ENCODE results near the gene PLCD1. TPM values are rescaled to one million over a fixed set of nuclear protein-coding genes. Genes with fewer than 3 reads are reported as not detected.

Gene PLCD1
- total and polyA plus RNA-seq, 2 of the 13 experiments (the other 11 are each of a cell fraction or from before 2014, with no cell fraction given), result 10.1 to 12.4 TPM

- 0 out of 2 replicates have a peak, but pooled peaks have one; percentile 20 for TF ChIP-seq ZNF605 (CRISPR knock-in tag; IDR thresholded peaks at IDR 0.05)
- TF ChIP-seq PITX1 (CRISPR knock-in tag; IDR thresholded peaks at IDR 0.05), result 0 out of 2 replicates have a peak, but pooled peaks have one; percentile 24
- no peak for TF ChIP-seq AHR (CRISPR knock-in tag; IDR thresholded peaks at IDR 0.05)
- TF ChIP-seq ZNF136 (CRISPR knock-in tag; IDR thresholded peaks at IDR 0.05; ENCODE audit: low read depth), result no peak
- no peak for TF ChIP-seq STAT5B (CRISPR knock-in tag; IDR thresholded peaks at IDR 0.05)
- no peak for TF ChIP-seq ZNF800 (CRISPR knock-in tag; IDR thresholded peaks at IDR 0.05)
- no peak for TF ChIP-seq ZNF3 (CRISPR knock-in tag; IDR thresholded peaks at IDR 0.05)
- TF ChIP-seq ZFAT (CRISPR knock-in tag; conservative IDR thresholded peaks at IDR 0.05), result no peak
- no peak for TF ChIP-seq LRRFIP1 (CRISPR knock-in tag; conservative IDR thresholded peaks at IDR 0.05)
- TF ChIP-seq KDM2A (CRISPR knock-in tag; IDR thresholded peaks at IDR 0.05; ENCODE audit: borderline replicate concordance, low read depth), result peak; percentile 41; the same call in 1 of the 2 replicates
- TF ChIP-seq HNF1B (CRISPR knock-in tag; IDR thresholded peaks at IDR 0.05), result 0 out of 2 replicates have a peak, but pooled peaks have one; percentile 46
- no peak for TF ChIP-seq ZNF749 (CRISPR knock-in tag; IDR thresholded peaks at IDR 0.05; ENCODE audit: borderline replicate concordance)
- TF ChIP-seq SMAD3 (CRISPR knock-in tag; IDR thresholded peaks at IDR 0.05), result 0 out of 2 replicates have a peak, but pooled peaks have one; percentile 32
- TF ChIP-seq RXRA (CRISPR knock-in tag; IDR thresholded peaks at IDR 0.05), result 0 out of 2 replicates have a peak, but pooled peaks have one; percentile 38
- TF ChIP-seq EP300 (IDR thresholded peaks at IDR 0.05; ENCODE audit: low read depth in 2 of 2, low read length in 2 of 2), result no peak
- no peak for TF ChIP-seq EP300 (CRISPR knock-in tag; IDR thresholded peaks at IDR 0.05; ENCODE audit: borderline replicate concordance)
- TF ChIP-seq ZNF282 (IDR thresholded peaks at IDR 0.05; ENCODE audit: partially characterized antibody), result no peak
- 0 out of 2 replicates have a peak, but pooled peaks have one; percentile 23 for TF ChIP-seq FOXC1 (CRISPR knock-in tag; IDR thresholded peaks at IDR 0.05; ENCODE audit: borderline replicate concordance)
- TF ChIP-seq ZNF121 (CRISPR knock-in tag; IDR thresholded peaks at IDR 0.05), result no peak
- TF ChIP-seq ZNF33A (CRISPR knock-in tag; IDR thresholded peaks at IDR 0.05; ENCODE audit: borderline replicate concordance), result no peak
- TF ChIP-seq CENPBD1 (CRISPR knock-in tag; IDR thresholded peaks at IDR 0.05; ENCODE audit: borderline replicate concordance, low read depth), result no peak
- no peak for TF ChIP-seq HCFC1 (IDR thresholded peaks at IDR 0.05; ENCODE audit: low read depth, low read length)
- TF ChIP-seq ZNF383 (CRISPR knock-in tag; IDR thresholded peaks at IDR 0.05; ENCODE audit: borderline replicate concordance), result no peak
These were observed 62.1 kb downstream of the PLCD1 start (continued) for GRCh38 chr3:37967260-37967881.

All from HepG2 (cell line).